Measurements from ENCODE around the gene ABHD12.
A peak's percentile ranks its signal among the peaks of the same experiment; 100 is the strongest.

The ABHD12 gene

GRCh38 chr20:25306991-25307903 is 83.4 kb downstream of the ABHD12 start:
- no peak for DNase-seq (ENCODE audit: low spot score)

- no peak for DNase-seq (ENCODE audit: low spot score)
Measured at GRCh38 chr20:25304025-25304549, 86.5 kb downstream of the ABHD12 start.

GRCh38 chr20:25303292-25304024 is 87.2 kb downstream of the ABHD12 start:
- no peak for DNase-seq (ENCODE audit: low spot score)

- DNase-seq (ENCODE audit: low spot score): no peak
Measured at GRCh38 chr20:25302596-25302995, 88.0 kb downstream of the ABHD12 start.

- no peak for DNase-seq (ENCODE audit: low spot score)
Measured at GRCh38 chr20:25301357-25301920, 89.2 kb downstream of the ABHD12 start.

GRCh38 chr20:25300496-25301170 is 90.0 kb downstream of the ABHD12 start:
- no peak for DNase-seq (ENCODE audit: low spot score)

GRCh38 chr20:25299806-25300205 is 90.8 kb downstream of the ABHD12 start:
- no peak for DNase-seq (ENCODE audit: low spot score)

GRCh38 chr20:25297141-25297905 is 93.3 kb downstream of the ABHD12 start:
- DNase-seq (ENCODE audit: low spot score): no peak

- peak; percentile 12 for DNase-seq (ENCODE audit: low spot score)
Measured at GRCh38 chr20:25296094-25297093, 94.2 kb downstream of the ABHD12 start.

- DNase-seq (ENCODE audit: low spot score): no peak
Measured at GRCh38 chr20:25295386-25296093, 95.1 kb downstream of the ABHD12 start.

- peak; percentile 50 for DNase-seq (ENCODE audit: low spot score)
Measured at GRCh38 chr20:25294459-25295385, 95.9 kb downstream of the ABHD12 start.

- DNase-seq (ENCODE audit: low spot score): no peak
Measured at GRCh38 chr20:25293910-25294458, 96.7 kb downstream of the ABHD12 start.

GRCh38 chr20:25293507-25293906 is 97.1 kb downstream of the ABHD12 start:
- DNase-seq (ENCODE audit: low spot score): no peak

GRCh38 chr20:25292176-25292891 is 98.3 kb downstream of the ABHD12 start:
- DNase-seq (ENCODE audit: low spot score): no peak

- DNase-seq (ENCODE audit: low spot score): no peak
Measured at GRCh38 chr20:25291432-25292133, 99.1 kb downstream of the ABHD12 start.

GRCh38 chr20:25290646-25291431 is 99.8 kb downstream of the ABHD12 start:
- DNase-seq (ENCODE audit: low spot score): no peak
